GM03348 (cell line): ENCODE data around the gene EHD4.

Experiments used
- DNase-seq: peaks from one replicate; pipeline ENCODE4 v3.0.0; 2012; ENCODE audit warnings: low spot score

Gene EHD4

DNA sequence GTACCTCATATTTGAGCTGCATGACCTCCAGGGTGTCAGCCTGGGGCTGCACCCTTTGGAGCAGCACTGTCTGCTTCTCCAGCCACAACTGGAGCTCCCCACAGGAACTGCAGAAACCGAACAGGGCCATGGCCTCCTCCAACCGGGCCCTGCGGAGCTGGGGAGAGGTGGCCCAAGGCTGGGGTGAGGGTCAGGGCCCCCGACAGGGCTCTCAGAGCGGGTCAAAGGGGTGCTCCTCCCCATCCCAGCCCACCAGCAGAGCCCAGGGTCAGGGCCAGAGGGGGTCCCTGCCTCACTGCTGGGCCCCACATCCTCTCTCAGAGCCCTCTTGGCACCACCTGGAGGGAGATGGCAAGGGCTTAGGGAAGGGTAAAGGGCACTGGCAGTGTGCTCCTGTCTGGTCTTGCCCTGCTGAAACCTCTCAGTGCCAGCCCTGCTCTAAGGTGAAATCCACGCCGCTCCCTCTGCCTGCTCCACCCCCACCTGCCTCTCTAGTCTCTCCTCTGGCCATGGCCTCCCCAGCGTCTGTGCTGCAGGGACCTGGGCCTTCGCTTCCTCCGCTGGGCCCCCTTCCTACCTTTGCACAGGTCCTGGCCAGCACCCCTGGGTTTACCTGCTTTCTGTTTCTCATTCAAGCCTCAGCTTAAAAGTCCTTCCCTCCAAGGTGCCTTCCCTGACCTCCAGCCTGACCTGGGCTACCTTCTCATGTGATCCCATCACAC lies 92.0 kb downstream of the EHD4 start:
- no peak for DNase-seq

DNA sequence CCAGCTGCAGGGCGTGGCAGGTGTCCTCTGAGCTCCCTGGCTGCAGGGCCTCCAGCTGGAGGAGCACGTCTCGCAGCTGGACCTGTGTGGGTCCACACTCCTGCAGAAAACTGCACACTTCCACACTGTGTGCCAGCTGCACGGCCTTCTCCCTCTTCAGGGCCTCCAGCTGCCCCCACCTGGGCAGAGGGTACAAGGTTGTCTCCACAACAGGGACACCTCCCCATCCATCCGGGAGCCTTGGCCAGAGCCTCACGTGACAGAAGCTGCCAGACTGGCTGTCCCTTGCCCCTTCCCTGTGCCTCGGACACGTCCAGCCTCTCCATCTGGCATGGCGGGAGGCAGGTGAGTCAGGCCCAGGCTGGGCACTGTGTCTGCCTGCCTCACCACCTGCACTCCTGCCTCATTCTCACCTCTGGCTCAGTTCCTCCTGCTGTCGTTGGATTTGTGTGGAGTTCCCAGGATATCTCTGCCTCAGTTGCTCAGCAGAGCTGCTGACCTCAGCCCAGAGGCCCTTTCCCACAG lies 93.0 kb downstream of the EHD4 start:
- no peak for DNase-seq

DNA sequence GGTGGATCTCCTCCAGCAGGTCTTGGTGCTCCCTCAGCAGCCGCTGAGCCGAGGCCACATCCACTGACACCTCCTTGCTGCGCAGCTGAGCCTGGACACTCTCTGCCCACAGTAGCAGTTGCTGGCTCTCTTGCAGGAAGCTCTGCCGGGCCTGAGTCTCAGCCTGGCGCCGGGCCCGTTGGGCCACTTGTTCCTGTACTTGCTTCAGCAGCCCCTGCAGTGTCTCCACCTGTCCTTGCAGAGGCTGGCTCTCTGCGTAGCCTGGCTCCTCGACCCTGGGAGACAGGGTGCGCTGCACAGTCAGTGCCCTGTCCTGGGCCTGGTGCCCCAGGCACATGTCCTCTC lies 94.0 kb downstream of the EHD4 start:
- no peak for DNase-seq

DNA sequence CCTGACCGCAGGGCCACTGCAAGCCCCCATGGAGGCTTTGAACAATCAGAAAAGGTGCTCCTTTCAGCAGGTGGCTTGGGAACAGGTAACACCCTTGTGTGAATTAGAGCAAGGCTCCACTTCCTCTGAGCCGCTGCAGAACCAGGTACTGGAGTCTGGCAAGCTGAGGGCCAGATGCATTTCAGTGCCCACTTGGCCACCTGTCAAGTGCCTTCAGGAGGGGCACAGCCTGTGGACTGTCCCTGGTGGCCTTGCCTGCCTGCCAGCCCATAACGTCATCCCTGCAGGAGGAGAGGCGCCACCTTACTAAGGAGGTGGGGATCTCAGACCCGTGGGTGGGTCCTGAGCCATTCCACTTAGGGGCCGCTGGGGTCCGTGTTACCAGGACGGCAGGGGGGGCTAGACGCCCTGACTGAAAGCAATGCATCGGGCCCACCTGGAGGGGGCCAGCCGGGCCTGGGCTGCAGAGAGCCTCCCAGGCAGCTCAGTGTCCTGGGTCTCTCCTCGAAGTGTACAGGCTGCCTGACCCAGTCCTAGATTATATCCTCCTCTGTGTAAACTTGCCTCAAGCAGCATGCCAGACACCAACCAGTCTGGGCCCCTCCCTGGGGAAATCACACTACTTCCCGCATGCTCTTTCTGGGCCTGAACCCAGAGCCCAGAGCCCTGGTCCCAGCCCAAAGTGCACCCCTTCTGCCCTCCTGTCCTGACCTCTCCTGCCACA lies 94.6 kb downstream of the EHD4 start:
- DNase-seq: no peak

DNA sequence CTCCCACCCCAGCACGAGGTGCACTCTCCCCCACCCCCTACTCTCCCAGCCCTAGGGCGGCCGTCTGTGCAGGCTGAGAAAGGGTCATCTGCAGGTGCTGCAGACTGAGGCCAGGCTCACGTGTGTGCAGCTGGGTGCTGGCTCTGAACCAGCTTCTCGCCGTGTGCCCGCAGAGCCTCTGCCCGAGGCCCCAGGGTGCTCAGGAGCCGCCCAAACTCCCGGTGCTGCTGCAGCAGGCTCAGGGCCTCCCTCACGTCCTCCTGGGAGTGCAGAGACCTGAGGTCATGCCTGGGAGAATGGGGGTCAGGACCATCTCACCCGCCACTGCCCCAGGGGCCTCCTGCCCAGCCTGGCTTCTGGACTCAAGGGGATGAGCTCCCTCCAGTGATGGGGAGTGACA lies 95.7 kb downstream of the EHD4 start:
- no peak for DNase-seq

DNA sequence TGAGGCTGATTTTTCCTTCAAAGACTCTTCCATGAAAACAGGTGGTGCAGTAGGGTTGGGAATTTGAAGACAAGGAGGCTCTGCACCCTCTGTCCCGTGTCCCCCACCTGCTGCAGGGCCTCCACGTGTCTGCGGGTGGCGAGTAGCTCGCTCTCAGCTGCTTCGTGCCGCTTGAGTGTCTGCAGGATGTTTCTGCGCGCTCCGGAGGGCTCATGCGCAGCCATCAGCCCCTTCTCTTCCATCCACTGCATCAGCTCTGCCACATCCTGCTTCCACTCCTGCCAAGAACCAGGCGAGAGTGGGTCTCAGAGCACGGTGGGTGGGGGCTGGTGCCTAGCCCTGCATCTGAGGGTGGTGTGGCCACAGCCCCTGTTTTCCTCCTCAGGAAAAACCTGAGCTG lies 96.3 kb downstream of the EHD4 start:
- no peak for DNase-seq

DNA sequence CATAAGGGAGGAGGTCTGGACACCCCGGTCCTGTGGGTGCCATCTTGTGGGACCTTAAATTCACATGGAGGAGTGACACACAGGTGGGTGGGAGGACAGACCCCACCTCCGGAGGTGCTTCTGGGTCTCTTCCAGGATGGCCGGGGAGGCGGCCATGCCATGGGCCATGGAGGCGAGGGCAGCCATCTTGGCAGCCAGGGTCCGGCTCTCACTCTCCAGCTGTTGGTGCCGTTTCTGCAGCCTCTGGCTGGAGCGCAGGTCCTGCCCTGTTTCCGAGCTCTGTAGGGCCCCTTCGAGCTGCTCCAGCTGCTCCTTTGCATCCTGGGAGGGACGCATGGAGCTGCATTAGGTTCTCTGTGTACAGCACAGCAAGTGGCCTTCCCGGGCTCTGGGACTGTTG lies 97.6 kb downstream of the EHD4 start:
- no peak for DNase-seq

DNA sequence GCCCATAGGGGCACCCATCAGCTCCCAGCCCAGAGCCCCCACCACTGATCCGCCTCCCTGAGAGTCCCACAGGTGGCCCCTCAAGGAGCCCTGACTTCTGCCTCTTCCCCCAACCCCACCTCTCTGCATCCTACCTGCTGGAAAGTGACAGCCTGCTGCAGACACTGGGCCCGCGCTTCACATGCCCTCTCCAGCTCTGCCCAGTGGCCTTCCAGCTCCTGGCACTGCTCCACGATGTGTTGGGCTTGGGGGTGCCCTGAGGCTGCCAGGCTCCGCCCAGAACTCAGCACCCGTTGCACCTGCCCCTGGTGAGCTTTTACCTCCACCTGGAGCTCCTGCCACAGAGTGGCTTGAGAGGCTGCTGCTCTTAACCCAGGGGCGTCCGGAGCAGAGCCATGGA lies 98.6 kb downstream of the EHD4 start:
- no peak for DNase-seq

DNA sequence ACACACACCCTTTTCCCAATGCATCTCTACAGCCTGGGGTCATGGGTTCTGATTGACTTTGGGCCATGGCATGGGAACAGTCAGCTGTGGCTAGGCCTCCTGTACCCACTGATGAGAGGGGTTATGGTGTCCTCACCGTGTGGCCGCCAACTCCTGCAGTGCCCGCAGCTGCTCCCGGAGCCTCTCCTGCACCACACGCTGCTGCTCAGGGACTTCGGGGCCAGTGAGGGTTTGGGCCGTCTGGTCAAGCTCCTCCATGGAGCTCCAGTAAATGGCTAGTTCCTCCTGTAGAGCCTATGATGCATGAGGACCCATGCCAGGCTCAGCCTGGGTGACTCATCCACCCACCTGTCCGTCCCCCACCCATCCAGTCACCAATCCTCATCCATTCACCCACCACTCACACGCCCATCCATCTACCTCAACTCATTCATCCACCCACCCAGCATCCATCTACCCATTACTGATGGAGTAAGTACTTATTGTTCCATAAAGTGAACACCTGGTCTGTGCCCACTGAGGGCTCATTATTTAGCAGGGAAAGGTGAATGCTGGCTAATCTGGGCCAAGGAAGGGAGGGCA lies 100.1 kb downstream of the EHD4 start:
- no peak for DNase-seq

DNA sequence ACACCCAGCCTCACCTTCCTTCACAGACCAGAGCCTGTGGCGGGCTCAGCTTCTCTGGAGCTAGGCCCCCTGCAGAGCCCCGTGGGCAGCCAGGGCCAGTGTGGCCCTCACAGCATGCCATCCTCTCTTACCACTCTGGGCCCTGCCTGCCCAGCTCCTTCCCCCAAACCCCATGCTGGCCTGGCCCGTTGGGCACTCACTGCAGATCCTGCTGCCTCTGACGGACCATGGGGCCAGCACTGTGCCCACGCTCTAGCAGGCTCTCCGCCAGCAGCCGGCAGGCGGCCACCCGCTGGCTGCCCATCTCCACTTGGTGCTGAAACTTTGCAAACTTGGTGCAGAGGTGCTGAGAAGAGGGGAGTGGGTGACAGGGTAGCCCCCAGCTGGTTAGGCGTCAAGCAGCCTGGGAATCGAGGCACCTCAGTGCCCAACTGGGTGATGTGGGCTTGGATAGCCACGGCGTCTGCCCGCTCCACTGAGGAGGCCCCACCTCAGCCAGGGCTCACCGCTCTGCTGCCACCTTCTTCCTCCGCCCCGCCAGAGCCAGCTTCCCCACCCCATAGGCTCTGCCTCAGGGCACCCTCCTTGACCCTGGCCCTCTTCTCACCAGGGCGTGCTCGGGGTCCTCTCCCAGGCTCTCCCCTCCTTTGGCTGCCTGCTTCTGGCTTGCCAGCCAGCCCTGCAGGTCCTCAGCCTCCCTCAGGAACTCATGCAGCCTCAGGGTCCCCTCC lies 101.0 kb downstream of the EHD4 start:
- no peak for DNase-seq

DNA sequence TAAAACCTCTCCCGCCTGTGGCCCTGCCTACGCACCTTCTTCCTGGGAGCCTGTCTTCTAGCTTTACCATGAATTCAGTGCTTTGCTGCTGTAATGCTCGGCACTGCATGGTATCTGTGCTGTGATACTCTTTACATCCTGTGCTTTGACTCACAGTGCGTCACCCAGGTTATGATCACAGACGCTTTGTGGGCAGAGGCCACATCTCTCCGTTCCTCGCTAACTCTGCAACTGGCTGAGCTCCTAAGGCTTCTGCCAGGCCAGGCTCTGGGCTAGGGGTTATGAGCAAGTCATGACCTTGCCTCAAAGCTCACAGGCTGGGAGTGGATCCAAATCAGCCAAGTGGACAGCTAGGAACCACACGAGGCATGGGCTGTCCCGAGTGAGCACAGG lies 101.7 kb downstream of the EHD4 start:
- DNase-seq: no peak

DNA sequence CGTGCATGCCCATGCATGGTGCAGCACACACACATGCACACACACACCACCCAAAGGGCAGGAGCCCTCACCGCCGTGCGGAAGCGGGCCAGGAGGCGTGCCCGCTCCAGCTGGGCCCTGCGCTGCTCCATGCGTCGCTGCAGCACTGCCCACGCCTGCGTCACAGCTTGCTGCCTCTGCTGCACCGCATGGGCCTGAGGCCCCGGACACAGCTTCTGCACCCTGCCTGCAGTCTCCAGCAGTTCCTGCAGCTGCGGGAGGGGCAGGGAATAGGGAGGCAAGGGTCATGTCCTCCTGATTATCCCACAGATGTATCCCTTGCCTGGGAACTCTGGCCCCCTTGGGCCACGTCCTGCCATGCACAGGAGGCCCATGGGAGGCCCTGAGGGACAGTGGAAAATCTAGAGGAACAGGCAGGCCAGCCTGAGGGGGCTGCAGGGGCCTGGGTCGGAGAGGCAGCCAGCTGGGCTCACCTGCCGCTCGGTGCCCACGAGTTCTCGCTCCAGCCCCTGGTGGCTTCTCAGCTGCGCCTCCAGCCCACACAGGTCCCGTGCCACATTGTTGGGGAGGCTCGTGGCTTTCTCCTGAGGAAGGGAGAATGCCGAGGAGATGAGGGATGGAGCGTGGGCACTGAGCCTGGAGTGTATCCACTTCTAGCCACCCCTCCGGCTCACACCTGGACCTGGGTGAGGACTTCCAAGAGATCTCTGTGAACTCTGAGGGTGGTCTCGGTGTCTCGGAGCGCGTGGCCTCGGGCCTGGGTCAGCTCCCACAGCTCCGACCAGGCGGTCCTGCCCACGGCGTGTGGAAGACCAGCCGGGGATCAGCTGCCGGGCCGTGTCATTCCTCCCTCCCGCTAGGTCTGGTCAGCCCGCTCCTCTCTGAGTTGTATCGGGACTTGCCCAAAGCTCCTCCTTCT lies 102.3 kb downstream of the EHD4 start:
- DNase-seq: no peak

DNA sequence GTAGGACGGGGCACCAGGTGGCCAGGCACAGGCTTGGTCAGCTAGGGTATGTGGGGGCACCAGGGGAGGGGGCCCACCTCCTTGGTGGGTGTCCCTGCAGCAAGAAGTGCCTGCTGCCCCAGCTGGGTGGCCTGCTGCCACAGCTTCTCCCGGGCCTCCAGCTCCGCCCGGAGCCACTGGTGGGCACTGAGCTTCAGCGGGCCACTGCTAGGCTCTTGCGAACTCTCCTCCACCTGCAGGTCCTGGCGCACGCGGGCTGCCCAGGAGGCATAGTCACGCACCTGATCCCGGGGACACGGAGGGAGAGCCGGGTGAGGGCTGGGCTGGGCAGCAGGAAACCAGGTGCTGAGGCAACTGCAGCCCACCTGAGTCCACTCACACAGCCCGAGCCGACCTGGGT lies 104.0 kb downstream of the EHD4 start:
- no peak for DNase-seq

DNA sequence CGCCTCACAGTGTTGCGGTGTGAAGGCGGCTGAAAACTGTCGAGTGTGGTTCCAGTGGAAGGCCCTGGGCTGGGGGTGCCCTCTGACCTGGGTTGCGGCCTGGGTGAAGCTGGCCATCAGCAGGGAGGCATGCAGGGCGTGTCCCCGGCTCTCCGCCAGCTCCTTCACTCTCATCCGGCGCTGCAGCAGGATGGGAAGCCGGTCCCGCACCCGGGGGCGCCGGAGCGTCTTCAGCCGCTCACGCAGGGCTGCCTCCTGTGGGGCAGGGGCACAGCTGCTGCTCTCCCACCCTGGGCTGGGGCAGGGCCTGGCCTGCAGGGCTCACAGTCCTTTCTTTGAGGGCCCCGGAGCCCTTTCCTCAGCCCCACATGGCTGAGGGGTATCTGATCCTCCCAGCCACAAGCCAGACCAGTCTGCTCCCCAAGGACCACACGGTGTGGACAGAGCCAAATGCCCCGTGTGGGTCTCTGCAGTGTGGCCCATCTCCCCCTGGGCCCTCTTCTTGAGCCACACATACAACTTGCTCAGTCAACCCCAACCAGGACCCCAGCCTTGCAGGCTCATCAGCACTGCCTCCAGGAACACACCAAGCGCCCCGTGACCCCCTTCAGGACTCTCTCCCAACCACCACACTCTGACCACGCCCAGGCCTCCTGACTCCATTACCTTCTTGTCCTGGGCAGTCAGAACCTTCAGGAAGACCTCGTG lies 105.3 kb downstream of the EHD4 start:
- no peak for DNase-seq

DNA sequence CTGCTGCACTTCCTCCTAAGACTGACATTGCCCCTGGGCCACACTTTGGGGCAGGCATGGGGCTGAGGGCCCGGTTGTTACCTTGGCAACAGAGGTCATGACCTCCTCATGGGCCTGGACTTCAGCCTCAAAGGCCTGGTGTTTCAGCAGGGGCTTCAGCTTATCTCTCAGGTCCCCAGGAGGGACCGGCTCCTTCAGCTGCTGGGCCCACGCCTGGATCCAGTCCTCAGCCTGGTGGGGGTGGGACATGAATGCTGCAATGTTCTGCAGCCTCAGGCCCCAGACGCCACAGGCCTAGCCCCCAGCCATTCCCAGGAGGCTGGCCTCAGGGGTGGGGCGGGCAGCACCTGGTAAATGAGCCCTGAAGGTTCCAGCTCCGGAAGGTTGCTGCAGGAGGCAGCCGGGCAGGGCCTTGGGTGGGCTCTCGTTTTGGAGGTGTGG lies 106.1 kb downstream of the EHD4 start:
- no peak for DNase-seq

DNA sequence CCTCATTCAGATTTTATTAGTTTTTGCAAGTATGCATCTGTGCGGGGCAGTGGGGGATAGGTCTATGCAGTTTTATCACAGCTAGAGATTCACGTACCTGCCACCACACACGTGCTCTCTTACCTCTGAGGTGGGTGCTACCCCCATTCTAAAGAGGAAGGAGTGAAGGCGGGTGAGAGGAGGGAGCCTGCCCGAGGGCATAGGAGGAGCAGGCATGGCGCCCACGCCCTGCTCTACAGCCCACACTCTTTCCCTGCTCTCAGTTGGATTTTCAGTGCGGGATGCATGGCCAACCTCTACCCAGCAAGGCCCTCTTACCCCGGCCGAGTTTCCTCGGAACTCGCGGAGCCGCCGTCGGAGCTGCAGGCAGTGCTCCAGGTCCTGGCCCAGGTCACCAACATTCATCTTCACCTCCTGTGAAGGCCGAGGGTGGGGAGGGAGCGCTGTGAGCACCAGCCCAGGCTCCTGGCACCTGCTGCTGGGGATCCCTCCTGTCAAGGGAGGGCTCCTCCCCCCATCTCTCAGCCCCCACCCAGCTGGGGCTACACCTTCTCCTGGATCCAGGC lies 106.8 kb downstream of the EHD4 start:
- DNase-seq: no peak

DNA sequence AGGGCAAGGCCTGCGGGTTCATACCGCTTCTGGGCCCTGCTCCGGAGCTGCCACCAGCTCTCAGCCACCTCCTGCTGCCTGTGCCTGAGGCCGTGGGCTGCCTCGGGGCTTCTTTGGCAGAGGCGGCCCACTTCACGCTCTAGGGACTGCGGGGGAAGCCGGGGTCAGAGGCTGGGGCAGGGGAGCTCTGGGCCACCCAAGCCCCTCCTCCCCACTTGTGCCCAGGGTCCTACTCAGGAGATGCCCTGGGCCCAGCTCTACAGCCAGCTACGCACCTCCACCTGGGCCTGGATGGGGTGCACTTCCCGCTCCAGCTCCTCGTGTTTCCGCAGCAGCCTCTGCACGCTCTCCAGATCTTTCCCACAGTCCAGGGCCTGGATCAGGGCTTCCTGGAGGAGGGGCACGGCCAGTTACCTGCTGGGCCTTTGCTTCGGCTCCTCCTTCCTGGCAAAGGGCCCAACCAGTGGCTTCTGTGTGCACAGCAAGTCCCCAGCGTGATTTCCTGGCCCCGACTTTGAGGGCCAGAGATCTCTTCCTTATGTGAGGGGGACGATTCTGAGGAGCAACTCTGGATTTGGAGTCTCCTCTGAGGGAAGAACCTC lies 109.7 kb downstream of the EHD4 start:
- DNase-seq: no peak

DNA sequence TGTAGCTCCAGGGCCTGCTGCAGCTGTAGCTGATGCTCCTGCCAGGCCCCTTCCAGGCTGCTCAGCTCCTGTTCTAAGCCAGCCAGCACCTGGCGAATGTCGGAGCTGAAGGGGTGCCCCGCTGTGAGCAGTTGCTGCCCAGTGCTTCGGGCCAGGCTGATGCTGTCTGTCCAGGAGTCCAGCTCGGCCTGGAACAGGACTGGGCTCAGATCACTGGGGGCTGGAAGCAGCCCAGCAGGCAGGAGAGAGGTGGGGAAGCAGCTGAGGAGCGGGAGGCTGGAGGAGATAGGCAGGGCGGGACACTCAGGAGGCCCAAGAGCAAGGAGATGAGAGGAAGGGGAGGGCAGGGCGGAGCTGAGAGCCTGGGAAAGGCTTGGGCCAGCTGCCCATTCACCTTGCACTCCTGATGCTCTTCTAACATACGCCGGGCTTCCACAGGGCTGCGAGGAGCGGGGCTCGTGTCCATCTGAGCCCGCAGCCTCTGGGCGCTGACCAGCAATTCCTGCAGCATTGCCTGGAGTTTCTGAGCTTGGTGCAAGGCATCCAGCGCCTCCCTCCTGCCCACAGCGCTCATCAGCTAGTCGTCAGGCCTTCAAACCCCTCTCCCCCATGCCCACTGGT lies 110.5 kb downstream of the EHD4 start:
- DNase-seq: no peak

DNA sequence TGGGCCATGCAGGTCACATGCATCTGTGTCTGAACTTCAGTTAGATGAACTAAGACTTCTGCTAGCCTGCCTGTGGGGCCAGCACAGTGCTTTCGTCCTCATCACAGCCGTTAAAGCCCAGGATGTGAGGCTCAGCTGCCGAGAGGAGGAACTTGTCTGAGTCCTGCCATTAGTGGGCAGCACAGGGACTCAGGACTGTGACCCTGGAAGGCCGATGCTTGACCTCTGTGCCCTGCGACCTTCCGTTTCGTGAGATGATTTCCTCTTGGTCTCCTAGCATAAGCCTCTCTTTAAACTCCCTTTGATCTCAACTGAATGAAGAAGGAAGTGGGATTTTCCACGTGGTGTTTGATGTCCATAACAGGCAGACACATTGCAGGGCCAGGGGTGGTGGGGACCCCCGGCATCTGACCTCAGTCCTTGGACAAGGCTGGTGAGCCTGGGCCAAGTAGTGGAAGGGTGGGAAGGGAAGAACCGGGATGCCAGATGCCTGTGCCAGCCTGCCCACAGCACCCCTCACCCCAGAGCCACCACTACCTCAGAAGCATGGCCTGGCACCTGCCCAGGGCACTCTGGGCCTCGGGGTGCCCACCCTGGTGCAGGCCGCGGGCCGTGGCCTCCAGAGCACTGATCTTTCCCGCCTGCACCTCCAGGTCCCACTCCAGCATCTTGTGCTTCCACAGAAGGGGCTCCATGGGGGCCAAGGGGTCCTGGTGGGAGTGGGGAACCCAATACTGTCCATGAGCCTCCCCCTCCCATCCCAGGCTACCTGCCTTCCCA lies 112.1 kb downstream of the EHD4 start:
- DNase-seq: no peak
